SH-SY5Y (cell line): Measurements from ENCODE around the gene SKAP1.

Experiments
- GATA2 ChIP-seq: IDR thresholded peaks from 2 replicates; pipeline ENCODE4 v1.6.1; 2011; ENCODE audit warnings: mild to moderate bottlenecking, low read depth, low read length
- GATA3 ChIP-seq: IDR thresholded peaks from 2 replicates; pipeline ENCODE4 v1.6.1; 2011; ENCODE audit warnings: low read depth, mild to moderate bottlenecking, low read length, moderate library complexity

DNA sequence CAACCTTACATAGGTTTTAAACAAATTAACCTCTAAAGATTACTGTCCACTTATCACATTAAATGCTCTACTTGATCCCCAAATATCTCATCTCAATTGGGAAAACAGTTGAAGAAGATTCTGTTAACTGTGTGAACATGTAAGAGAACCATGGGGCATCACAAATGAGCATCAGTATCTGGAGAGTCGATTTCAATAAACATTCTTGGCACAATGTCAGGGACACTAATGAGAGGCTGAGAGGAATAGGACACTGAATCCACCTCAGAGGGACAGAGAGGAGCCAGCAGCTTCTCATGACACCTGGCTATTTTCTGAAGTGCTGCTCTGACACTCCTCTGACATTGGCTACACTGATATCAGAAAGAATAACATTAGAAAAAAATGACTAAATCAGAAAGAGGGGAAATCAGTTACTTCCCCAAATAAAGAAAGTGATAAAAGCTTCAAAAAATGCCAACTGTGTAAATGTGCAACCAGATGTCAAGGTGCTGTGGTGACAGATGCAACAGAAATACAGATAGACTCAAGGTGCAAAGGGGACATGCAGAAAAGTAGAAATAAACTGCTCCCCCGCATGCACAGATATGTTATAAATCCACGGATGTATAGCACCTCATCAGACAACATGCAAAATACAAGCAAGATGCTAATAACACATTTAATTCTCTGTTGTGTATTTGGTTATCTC, 255.0 kb downstream of the SKAP1 start:
- no peak for TF ChIP-seq GATA2
- TF ChIP-seq GATA3 = no peak
